Keratinocyte (primary cell): ENCODE results near the gene CHST13. TPM values are rescaled to one million over a fixed set of nuclear protein-coding genes. Genes with fewer than 3 reads are reported as not detected.

ENCODE experiments used
- DNase-seq: peaks from one replicate; pipeline ENCODE4 v3.0.0-alpha.2; 2011; ENCODE audit warnings: low read depth, missing footprints, low spot score
- FAIRE-seq: peaks from 2 replicates; lab custom pipeline; 2011; peaks lifted over from hg19 to GRCh38; lab: Jason Lieb, UNC
- H2AFZ ChIP-seq: 2 replicates; pipeline ENCODE4 v1.6.0; 2012; ENCODE audit warnings: low read length, control low read depth, inconsistent platforms; ENCODE audit not compliant: control insufficient read depth
- H3K27ac ChIP-seq: 2 replicates; pipeline ENCODE4 v1.5.1; 2011; ENCODE audit warnings: low read length; ENCODE audit not compliant: control insufficient read depth, insufficient read depth
- H3K27me3 ChIP-seq: 3 replicates; pipeline ENCODE4 v1.6.0; 2011; ENCODE audit warnings: low read length; ENCODE audit not compliant: control insufficient read depth, insufficient read depth; ENCODE audit errors: extremely low read depth
- H3K36me3 ChIP-seq, 2 experiments: 2 replicates in 1 of 2; 3 replicates in 1 of 2; pipeline ENCODE4 v1.5.1; 2011; ENCODE audit warnings: low read length in 2 of 2, mild to moderate bottlenecking in 1 of 2; ENCODE audit not compliant: control insufficient read depth in 2 of 2, insufficient read depth in 2 of 2; ENCODE audit errors: extremely low read depth in 1 of 2
- H3K4me1 ChIP-seq: 3 replicates; pipeline ENCODE4 v1.5.1; 2011; ENCODE audit warnings: low read length; ENCODE audit not compliant: control insufficient read depth, insufficient read depth; ENCODE audit errors: extremely low read depth
- H3K4me2 ChIP-seq: 3 replicates; pipeline ENCODE4 v1.6.0; 2011; ENCODE audit warnings: low read depth, low read length; ENCODE audit not compliant: control insufficient read depth, insufficient read depth; ENCODE audit errors: extremely low read depth
- H3K4me3 ChIP-seq, 3 experiments: fragments of 200-600 bp in 1 of 3; sonication (generic) in 1 of 3; 2 replicates in 2 of 3; 3 replicates in 1 of 3; pipeline ENCODE4 v1.5.1; 2011 to 2016; ENCODE audit warnings: low read length in 3 of 3, mild to moderate bottlenecking in 3 of 3, control low read depth in 2 of 3, inconsistent platforms in 1 of 3, low read depth in 1 of 3, mixed read lengths in 1 of 3, mixed run types in 1 of 3, moderate library complexity in 1 of 3; ENCODE audit not compliant: control insufficient read depth in 2 of 3, insufficient read depth in 2 of 3; ENCODE audit errors: extremely low read depth in 1 of 3
- H3K79me2 ChIP-seq: 2 replicates; pipeline ENCODE4 v1.6.0; 2012; ENCODE audit warnings: low read length; ENCODE audit not compliant: control insufficient read depth, insufficient read depth
- H3K9ac ChIP-seq: 3 replicates; pipeline ENCODE4 v1.6.0; 2011; ENCODE audit warnings: low read length; ENCODE audit not compliant: control insufficient read depth, insufficient read depth; ENCODE audit errors: extremely low read depth
- H3K9me1 ChIP-seq: 3 replicates; pipeline ENCODE4 v1.6.0; 2011; ENCODE audit warnings: low read length; ENCODE audit not compliant: control insufficient read depth, insufficient read depth; ENCODE audit errors: extremely low read depth
- H3K9me3 ChIP-seq: 2 replicates; pipeline ENCODE4 v1.5.1; 2012; ENCODE audit warnings: low read depth, low read length; ENCODE audit not compliant: control insufficient read depth
- H4K20me1 ChIP-seq: 3 replicates; pipeline ENCODE4 v1.6.0; 2011; ENCODE audit warnings: low read length; ENCODE audit not compliant: control insufficient read depth, insufficient read depth; ENCODE audit errors: extremely low read depth
- EZH2 ChIP-seq: IDR thresholded peaks from one replicate; pipeline ENCODE4 v1.6.1; 2012; ENCODE audit warnings: inconsistent platforms, mild to moderate bottlenecking, low read length, moderate library complexity
- dilution Hi-C: fragments of 300-500 bp; cut with MboI; formaldehyde crosslinking; loops from one replicate; pipeline ENCODE4 v1.7.0; 2020; ENCODE audit warnings: low sequenced_read_pairs; ENCODE audit not compliant: extremely low pct_ligation_motif_present
- polyA plus RNA-seq, 5 experiments: library from polyadenylated mRNA; depleted of rRNA in 3 of 5; stranded (reverse) in 3 of 5; stranded (forward) in 1 of 5; unstranded in 1 of 5; fragments of >200 nt; gene quantifications; 1 replicate in 1 of 5; 2 replicates in 3 of 5; 3 replicates in 1 of 5; pipeline versions ENCODE4 v1.2.1 to v1.2.3, GENCODE V29; 2011 to 2012; ENCODE audit warnings: missing spikeins in 2 of 5, low read depth in 1 of 5, low replicate concordance in 1 of 5
- TF ChIP-seq, protein P1 (sequence below), 3 experiments: IDR thresholded peaks in 1 of 3; conservative IDR thresholded peaks in 1 of 3; optimal IDR thresholded peaks in 1 of 3; 2 replicates in 2 of 3; 3 replicates in 1 of 3; pipeline versions ENCODE3 to v1.5.1; 2011; ENCODE audit warnings: low read length in 3 of 3, mild to moderate bottlenecking in 3 of 3, moderate library complexity in 2 of 3, control low read depth in 1 of 3, inconsistent platforms in 1 of 3; ENCODE audit not compliant: insufficient read depth in 2 of 3; ENCODE audit errors: extremely low read depth in 1 of 3

CHST13 gene
- polyA plus RNA-seq, 1 donor (not counting 4 experiments of a cell fraction or from before 2014, with no cell fraction given) = not detected

DNA sequence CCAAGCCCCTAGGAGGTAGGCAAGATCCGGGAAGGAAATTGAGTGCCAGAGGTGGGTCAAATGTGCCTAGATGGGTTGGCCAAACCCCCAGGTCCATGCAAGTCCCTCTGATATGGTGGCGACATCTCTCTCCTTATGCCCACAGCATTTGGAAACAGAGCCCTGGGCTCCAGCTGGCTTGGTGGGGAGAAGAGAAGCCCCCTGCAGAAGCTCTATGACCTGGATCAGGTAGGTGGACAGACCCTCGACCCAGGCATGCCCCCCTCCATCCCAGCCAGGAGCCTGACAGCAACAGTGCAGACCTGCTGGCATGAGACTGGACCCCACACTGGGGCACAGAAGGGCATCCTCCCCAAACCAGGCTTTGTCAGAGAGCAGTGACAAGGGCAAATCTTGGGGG, 12.2 kb downstream of the CHST13 start:
- Histone ChIP-seq H3K36me3 (no peaks in the 10 kb centered on the region), H3K79me2 (no peaks in the 10 kb centered on the region), H3K9ac (no peak overlapping the region), H3K4me3 (no peak overlapping the region), H4K20me1 (no peaks in the 10 kb centered on the region), H3K27me3 (peaks cover 25% of the 10 kb centered on the region), H3K9me1 (no peaks in the 10 kb centered on the region), H3K4me1 (peaks cover 11% of the 10 kb centered on the region), H3K9me3 (no peaks in the 10 kb centered on the region), H3K27ac (no peak overlapping the region), H3K4me2 (no peak overlapping the region), H2AFZ (no peak overlapping the region)
- DNase-seq (no peak), FAIRE-seq (no peak)
- dilution Hi-C loops = no loop called here
- TF ChIP-seq, protein P1, sequence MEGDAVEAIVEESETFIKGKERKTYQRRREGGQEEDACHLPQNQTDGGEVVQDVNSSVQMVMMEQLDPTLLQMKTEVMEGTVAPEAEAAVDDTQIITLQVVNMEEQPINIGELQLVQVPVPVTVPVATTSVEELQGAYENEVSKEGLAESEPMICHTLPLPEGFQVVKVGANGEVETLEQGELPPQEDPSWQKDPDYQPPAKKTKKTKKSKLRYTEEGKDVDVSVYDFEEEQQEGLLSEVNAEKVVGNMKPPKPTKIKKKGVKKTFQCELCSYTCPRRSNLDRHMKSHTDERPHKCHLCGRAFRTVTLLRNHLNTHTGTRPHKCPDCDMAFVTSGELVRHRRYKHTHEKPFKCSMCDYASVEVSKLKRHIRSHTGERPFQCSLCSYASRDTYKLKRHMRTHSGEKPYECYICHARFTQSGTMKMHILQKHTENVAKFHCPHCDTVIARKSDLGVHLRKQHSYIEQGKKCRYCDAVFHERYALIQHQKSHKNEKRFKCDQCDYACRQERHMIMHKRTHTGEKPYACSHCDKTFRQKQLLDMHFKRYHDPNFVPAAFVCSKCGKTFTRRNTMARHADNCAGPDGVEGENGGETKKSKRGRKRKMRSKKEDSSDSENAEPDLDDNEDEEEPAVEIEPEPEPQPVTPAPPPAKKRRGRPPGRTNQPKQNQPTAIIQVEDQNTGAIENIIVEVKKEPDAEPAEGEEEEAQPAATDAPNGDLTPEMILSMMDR (optimal IDR thresholded peaks at IDR 0.05 in 1 of 3, IDR thresholded peaks at IDR 0.05 in 1 of 3, conservative IDR thresholded peaks at IDR 0.05 in 1 of 3; ENCODE audit: extremely low read depth in 1 of 3, insufficient read depth in 2 of 3, low read length in 3 of 3) = no peak
- no peak for TF ChIP-seq EZH2

DNA sequence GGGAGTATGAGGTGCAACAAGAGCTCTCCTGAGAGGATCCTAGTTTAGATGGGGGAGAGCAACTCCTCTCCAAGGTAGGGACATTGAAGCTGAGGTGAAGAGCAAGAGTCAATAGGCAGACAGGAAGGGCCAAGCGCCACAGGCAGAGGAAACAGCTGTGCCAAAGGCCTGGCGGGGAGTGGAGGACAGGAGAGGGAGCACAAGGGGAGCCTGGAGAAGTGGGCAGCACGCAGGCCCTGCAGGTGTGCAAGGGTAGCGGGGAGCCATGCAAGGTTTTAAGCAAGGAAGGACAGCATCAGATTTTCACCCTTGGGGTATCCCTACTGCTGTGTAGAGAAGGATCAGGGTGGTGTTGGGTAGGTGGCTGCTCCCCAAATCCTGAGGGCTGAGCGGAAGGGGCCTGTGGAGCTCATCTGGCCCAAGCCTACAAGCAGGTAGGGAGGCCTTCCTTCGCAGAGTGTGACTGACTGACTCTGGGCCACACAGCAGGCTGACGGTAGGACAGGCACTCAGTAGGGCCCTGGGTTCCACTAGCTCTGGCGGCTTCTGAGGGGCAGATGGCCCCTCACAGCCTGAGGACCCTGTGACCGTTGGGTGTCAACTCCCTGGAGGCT, 13.3 kb downstream of the CHST13 start:
- no peaks in the 10 kb centered on the region for H3K9me1 ChIP-seq
- H3K27ac ChIP-seq = no peak overlapping the region
- H4K20me1 ChIP-seq = no peaks in the 10 kb centered on the region
- H3K4me1 ChIP-seq = peaks cover 11% of the 10 kb centered on the region
- DNase-seq (no peak), FAIRE-seq (no peak)
- H3K36me3 ChIP-seq = no peaks in the 10 kb centered on the region
- dilution Hi-C loops = no loop called here
- no peaks in the 10 kb centered on the region for H3K9me3 ChIP-seq
- no peak overlapping the region for H3K4me2 ChIP-seq
- peaks cover 36% of the 10 kb centered on the region for H3K27me3 ChIP-seq
- no peaks in the 10 kb centered on the region for H3K79me2 ChIP-seq
- TF ChIP-seq, protein P1 (optimal IDR thresholded peaks at IDR 0.05 in 1 of 3, IDR thresholded peaks at IDR 0.05 in 1 of 3, conservative IDR thresholded peaks at IDR 0.05 in 1 of 3; ENCODE audit: extremely low read depth in 1 of 3, insufficient read depth in 2 of 3, low read length in 3 of 3) = no peak
- TF ChIP-seq EZH2 = no peak
- no peak overlapping the region for H3K4me3 ChIP-seq
- no peak overlapping the region for H2AFZ ChIP-seq
- H3K9ac ChIP-seq = no peak overlapping the region
